H1 (cell line): ENCODE data around the gene MAD2L1BP.

Experiments used
- CEBPB ChIP-seq: IDR thresholded peaks from 2 replicates; pipeline ENCODE4 v1.6.1; 2012; ENCODE audit warnings: low read depth, low read length
- CTCF ChIP-seq, 3 experiments: IDR thresholded peaks; 1 replicate in 2 of 3; 2 replicates in 1 of 3; pipeline versions ENCODE4 v1.5.1 to v1.6.1; 2011; ENCODE audit warnings: low read length in 3 of 3, mild to moderate bottlenecking in 3 of 3, inconsistent platforms in 2 of 3, low read depth in 1 of 3, moderate library complexity in 1 of 3; ENCODE audit not compliant: insufficient read depth in 1 of 3; ENCODE audit errors: control extremely low read depth in 1 of 3
- EGR1 ChIP-seq: IDR thresholded peaks from 2 replicates; pipeline ENCODE4 v1.6.1; 2011; ENCODE audit warnings: low read depth, low read length, borderline replicate concordance
- MAFK ChIP-seq: IDR thresholded peaks from 2 replicates; pipeline ENCODE4 v1.6.1; 2012; ENCODE audit warnings: low read depth, mild to moderate bottlenecking, improper control_type of control experiment, low read length
- MAX ChIP-seq: IDR thresholded peaks from 2 replicates; pipeline ENCODE4 v1.6.1; 2012; ENCODE audit warnings: inconsistent platforms
- POLR2A ChIP-seq, 2 experiments: IDR thresholded peaks; 1 replicate in 1 of 2; 2 replicates in 1 of 2; pipeline ENCODE4 v1.6.1; 2011; ENCODE audit warnings: low read depth in 2 of 2, low read length in 2 of 2, mild to moderate bottlenecking in 2 of 2; ENCODE audit errors: control extremely low read depth in 1 of 2
- POLR2AphosphoS5 ChIP-seq: IDR thresholded peaks from 2 replicates; pipeline ENCODE4 v1.6.1; 2011; ENCODE audit warnings: low read depth, low read length
- SP4 ChIP-seq: IDR thresholded peaks from 2 replicates; pipeline ENCODE4 v1.6.1; 2012; ENCODE audit warnings: low read length, inconsistent platforms
- ZNF274 ChIP-seq: IDR thresholded peaks from 2 replicates; pipeline ENCODE4 v1.7.0; 2012; ENCODE audit warnings: low read length, borderline replicate concordance; ENCODE audit errors: extremely low read depth

GRCh38 chr6:43687437-43688347 is 52.1 kb downstream of the MAD2L1BP start, which contains the start of gene MRPS18A:
- no peak for TF ChIP-seq MAFK
- no peak for TF ChIP-seq MAX
- peak in 1 of 2 experiments; percentile 91; a peak in 2 of 3 replicates for TF ChIP-seq POLR2A (IDR thresholded peaks at IDR 0.05; ENCODE audit: control extremely low read depth in 1 of 2, low read depth in 2 of 2, low read length in 2 of 2)
- no peak for TF ChIP-seq CEBPB
- TF ChIP-seq CTCF (IDR thresholded peaks at IDR 0.05; ENCODE audit: control extremely low read depth in 1 of 3, insufficient read depth in 1 of 3, low read depth in 1 of 3, low read length in 3 of 3), result no peak
- TF ChIP-seq EGR1, result no peak
- TF ChIP-seq SP4, result no peak
- TF ChIP-seq ZNF274, result no peak
- peak; percentile 59 for TF ChIP-seq POLR2AphosphoS5
